Heart left ventricle (tissue), 13 donors: ENCODE data around the gene CDH13.

ENCODE experiments used
- CTCF ChIP-seq, 12 donors: fragments of 200-600 bp; sonication (generic) in 4 of 12; IDR thresholded peaks; one replicate each; pipeline versions ENCODE4 v1.5.0 to v1.8.0; 2018 to 2022; ENCODE audit warnings: antibody characterized with exemption in 12 of 12, mild to moderate bottlenecking in 5 of 12
- POLR2A ChIP-seq, 2 donors: fragments of 450-650 bp; IDR thresholded peaks; one replicate each; pipeline ENCODE4 v1.6.1; 2017; ENCODE audit warnings: antibody characterized with exemption in 2 of 2, mild to moderate bottlenecking in 2 of 2, moderate library complexity in 2 of 2
- donor health status: ischemic (EF 13 %, LVEDD 7.1; RV severe dilation, severe dysfunction).
- donor health status: DM: no; HTN: yes; CAD: no.
- donor health status: DM: no; HTN: no; CAD: no.
- donor health status: ischemic (EF 25% LVEDD 6.9; RV normal size, moderate dysfunction).
- donor health status: ischemic (EF 25% LVEDD 5.7; RV mildly dilated, moderate dysfunction).
- donor health status: ischemic (EF 35%, LVEDD 5.7; RV mildly dilated, moderate dysfunction).
- donor health status: nonischemic (EF 11% LVEDD 7.7; RV severe dilation, severe dysfunction).
- donor health status: DM: yes; HTN: yes; CAD: no.
- donor health status: PGD.
- donor health status: ischemic (EF 29% LVEDD 5.4; RV normal size, mild dysfunction).
- donor health status: nonischemic (EF 23%, LVEDD 6.1; RV moderate dilation, normal function).

GRCh38 chr16:83335076-83335475 lies 708.3 kb downstream of the CDH13 start:
- TF ChIP-seq CTCF (IDR thresholded peaks at IDR 0.05): no peak
- TF ChIP-seq POLR2A (IDR thresholded peaks at IDR 0.05): no peak
